ENCODE measurements around the gene TTC16. TPM values are rescaled to one million over a fixed set of nuclear protein-coding genes. Genes with fewer than 3 reads are reported as not detected.

The TTC16 gene
- total RNA-seq, 4 donors from 2014 or later, result 0.28 TPM; not detected in 3

GRCh38 chr9:127698386-127698785 lies 17.5 kb upstream of the TTC16 start:
- DNase-seq (ENCODE audit: low spot score) (no peak), ATAC-seq (ENCODE audit: low FRiP score) (no peak)
- no peak for TF ChIP-seq CTCF (IDR thresholded peaks at IDR 0.05)

GRCh38 chr9:127698985-127699670 lies 16.8 kb upstream of the TTC16 start:
- peak; percentile 92 for DNase-seq (ENCODE audit: low spot score)
- peak; percentile 99 for ATAC-seq (ENCODE audit: low FRiP score)

GRCh38 chr9:127700140-127700539 lies 15.7 kb upstream of the TTC16 start:
- no peak for TF ChIP-seq CTCF (IDR thresholded peaks at IDR 0.05)
- DNase-seq (ENCODE audit: low spot score) (no peak), ATAC-seq (ENCODE audit: low FRiP score) (no peak)

More at GRCh38 chr9:127698985-127699670, 16.8 kb upstream of the TTC16 start:
- no peak for TF ChIP-seq CTCF (IDR thresholded peaks at IDR 0.05)

- ATAC-seq (ENCODE audit: low FRiP score) (no peak), DNase-seq (ENCODE audit: low spot score) (no peak)
- no peak for TF ChIP-seq CTCF (IDR thresholded peaks at IDR 0.05)
These were observed 15.2 kb upstream of the TTC16 start for GRCh38 chr9:127700594-127701255.

- no peak for ATAC-seq (ENCODE audit: low FRiP score)
- no peak for TF ChIP-seq CTCF (IDR thresholded peaks at IDR 0.05)
- DNase-seq (ENCODE audit: low spot score), result no peak
These were observed 12.5 kb upstream of the TTC16 start for GRCh38 chr9:127703289-127703946.

- TF ChIP-seq CTCF (IDR thresholded peaks at IDR 0.05), result no peak
- DNase-seq (ENCODE audit: low spot score) (no peak), ATAC-seq (ENCODE audit: low FRiP score) (no peak)
These were observed 10.1 kb upstream of the TTC16 start for GRCh38 chr9:127705577-127706379.

All from omental fat pad (tissue), 4 donors.